ENCODE measurements around the gene FKBP7.
"Not testable (repeated sequence)": the region's sequence is repeated elsewhere in the genome, so short reads cannot be mapped to it uniquely, and the experiment has no call there.

The FKBP7 gene

GRCh38 chr2:178485356-178485755 lies 7.0 kb upstream of the FKBP7 start:
- DNase-seq (ENCODE audit: low spot score), result no peak

GRCh38 chr2:178484245-178485041 lies 6.0 kb upstream of the FKBP7 start:
- DNase-seq (ENCODE audit: low spot score), result no peak

DNA sequence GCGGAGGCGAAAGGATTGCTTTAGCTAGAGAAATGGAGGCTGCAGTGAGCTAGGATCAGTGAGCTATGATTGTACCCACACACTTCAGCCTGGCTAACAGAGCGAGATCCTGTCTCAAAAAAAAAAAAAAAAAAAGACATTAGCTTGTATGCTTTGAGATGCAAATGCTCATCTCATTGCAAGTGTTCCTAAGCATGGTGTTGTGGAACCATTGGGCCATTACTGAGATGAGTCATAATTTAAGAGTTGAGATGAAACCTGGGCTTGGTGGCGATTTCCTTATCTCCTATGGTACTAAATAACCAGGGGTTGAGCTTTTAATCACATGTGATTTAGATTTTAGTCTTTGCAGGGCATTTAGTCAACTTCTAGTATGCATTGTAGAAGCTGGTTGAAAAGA lies 4.0 kb upstream of the FKBP7 start:
- DNase-seq (ENCODE audit: low spot score), result no peak

DNA sequence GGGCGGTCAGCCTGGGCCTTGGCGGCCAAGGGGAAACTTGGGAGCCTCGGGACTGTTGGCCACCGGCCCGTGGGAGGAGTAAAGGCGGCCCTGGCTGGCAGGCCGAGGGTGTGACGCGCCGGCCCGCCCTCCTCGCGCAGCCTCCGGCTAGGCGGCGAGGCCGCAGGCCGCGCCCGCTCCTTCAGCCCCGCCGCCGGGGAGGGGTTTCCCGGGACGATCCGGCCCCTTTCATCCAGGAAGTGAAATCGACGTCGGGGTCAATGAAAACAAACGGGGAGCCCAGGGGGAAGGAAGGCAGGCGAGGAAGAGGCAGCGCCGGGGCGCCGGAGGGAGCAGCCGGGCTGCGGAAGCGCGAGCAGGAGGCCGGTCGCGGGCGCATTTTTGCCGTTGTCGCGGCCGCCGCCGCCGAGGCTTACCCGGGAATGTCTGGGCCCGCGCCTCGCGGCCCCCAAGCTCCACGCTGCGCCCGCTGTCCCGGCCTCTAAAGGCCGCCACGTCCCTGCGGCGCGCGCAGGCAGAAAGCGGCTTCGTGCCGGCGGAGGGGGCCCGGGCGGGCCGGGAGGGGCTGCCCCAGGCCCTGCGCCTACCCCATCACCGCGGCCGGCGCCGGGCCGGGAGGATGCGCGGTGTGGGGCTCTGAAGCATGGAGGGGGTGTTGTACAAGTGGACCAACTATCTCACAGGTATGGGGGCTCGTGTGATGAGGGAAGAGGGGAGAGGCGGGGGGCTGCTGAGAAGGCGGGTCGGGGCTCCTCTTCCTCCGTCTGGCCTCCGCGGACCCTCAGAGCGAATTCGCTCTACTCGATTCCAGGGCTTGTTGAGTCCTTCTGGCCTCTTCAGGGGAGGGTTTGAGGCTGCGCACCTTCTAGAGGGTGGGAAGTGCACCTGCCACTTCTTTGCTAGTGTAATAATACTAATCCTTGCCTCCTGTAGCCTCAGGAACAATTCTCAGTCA lies 2.1 kb upstream of the FKBP7 start, which contains the start of gene PLEKHA3:
PLEKHA3 (plus strand) TSS at position 231 of the 955 bp plus-strand sequence; CDS start at position 644, 413 bp downstream.
- peak; percentile 99 for DNase-seq (ENCODE audit: low spot score)

- no peak for DNase-seq (ENCODE audit: low spot score)
Measured at GRCh38 chr2:178479758-178480226, 1.4 kb upstream of the FKBP7 start.

DNA sequence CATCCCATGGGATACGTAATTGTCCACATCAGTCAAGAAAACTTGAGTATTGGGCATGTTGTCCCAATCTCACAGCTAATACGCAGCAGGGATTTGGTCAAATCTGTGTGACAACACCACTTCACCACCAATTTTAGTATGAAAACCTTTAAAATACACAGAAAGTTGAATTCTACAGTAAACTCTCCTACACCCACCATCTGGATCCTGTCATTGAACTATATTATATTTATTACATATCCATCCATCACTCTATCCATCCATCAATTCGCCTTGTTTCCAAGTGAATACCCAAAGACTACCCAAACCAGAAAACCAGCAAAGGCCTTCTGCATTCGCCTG lies 846 bp upstream of the FKBP7 start:
- no peak for DNase-seq (ENCODE audit: low spot score)

- DNase-seq (ENCODE audit: low spot score), result peak; percentile 17
Measured at GRCh38 chr2:178478130-178478438, 316 bp downstream of the FKBP7 start.

DNA sequence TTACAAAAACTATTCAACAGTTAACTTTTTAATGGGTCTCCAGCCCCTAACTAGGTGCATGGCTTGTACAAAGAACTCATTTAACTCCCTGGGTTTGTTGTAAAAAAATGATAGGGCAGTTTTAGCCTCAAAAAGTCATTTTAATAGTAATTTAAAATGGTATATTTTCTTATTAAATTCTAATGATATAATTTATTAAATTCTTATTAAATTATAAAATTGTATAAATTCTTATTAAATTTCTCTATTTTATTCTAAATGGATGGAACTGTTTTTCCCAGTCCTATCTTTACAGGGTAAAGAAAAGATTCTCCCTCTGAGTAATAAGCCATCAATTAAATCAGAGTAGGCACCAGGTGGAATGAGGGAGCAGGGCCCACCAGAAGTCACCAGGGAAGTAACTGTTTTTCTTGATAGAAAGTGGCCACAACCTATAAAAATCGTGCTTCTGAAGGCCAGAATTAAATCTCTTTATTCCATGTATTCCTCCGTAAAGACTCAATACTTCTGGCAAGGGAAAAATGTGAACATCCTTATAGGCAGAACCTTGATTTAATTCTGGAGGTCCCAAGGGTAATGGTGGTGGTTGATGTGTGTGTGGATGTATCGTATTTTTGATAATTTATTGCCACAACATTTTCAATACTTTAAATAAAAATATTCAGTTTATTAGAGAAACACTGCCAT lies 814 bp downstream of the FKBP7 start:
- no peak for DNase-seq (ENCODE audit: low spot score)

DNA sequence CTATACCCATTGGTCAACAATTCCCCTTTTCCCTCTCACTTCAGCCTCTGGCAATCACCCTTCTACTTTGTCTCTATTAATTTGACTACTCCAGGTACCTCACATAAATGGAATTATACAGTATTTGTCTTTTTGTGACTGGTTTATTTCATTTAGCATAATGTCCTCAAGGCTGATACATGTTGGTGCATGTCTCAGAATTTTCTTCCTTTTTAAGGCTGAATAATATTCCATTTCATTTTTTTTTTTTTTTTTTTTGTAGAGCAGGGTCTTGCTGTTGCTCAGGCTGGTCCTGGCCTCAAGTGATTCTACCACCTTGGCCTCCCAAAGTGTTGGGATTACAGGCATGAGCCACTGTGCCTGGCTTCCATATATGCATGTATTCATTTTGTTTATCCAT lies 1.9 kb downstream of the FKBP7 start:
- DNase-seq (ENCODE audit: low spot score), result no peak

DNA sequence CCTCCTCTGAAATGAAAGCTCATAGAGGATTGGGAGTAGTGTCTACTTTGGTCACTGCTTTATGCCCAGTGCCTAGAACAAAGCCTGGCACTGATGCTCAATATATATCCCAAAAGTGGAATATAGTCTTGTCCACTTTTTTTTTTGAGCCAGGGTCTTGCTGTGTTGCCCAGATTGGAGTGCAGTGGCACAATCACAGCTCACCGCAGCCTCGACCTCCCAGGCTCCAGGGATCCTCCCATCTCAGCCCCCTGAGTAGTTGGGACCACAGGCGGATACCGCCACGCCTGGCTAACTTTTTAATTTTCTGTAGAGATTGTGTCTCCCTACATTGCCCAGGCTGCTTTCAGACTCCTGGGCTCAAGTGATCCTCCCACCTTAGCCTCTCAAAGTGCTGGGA lies 3.8 kb downstream of the FKBP7 start:
- no peak for DNase-seq (ENCODE audit: low spot score)

- DNase-seq (ENCODE audit: low spot score), result peak; percentile 24
Measured at GRCh38 chr2:178473931-178474330, 4.5 kb downstream of the FKBP7 start.

DNA sequence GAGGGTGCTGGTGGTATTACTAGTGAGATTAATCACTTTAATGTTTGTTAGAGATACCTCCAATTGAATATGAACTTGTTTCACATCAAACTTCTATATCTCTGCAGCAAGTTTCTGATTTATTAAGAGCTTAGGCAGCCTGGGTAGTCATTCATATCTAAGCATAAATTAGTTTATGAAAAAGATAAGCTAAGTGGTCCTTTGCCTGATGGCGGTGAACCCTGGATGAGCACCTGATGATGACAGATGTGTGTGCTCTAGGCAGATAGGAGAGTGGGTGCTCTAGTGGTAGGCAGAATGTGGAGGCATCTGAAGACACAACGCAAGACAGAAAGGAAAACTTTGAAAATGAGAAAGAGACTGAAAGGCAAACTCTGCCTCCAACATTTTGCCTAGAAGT lies 5.0 kb downstream of the FKBP7 start:
- DNase-seq (ENCODE audit: low spot score), result no peak

- DNase-seq (ENCODE audit: low spot score), result not testable (repeated sequence)
Measured at GRCh38 chr2:178471313-178471712, 7.1 kb downstream of the FKBP7 start.

DNA sequence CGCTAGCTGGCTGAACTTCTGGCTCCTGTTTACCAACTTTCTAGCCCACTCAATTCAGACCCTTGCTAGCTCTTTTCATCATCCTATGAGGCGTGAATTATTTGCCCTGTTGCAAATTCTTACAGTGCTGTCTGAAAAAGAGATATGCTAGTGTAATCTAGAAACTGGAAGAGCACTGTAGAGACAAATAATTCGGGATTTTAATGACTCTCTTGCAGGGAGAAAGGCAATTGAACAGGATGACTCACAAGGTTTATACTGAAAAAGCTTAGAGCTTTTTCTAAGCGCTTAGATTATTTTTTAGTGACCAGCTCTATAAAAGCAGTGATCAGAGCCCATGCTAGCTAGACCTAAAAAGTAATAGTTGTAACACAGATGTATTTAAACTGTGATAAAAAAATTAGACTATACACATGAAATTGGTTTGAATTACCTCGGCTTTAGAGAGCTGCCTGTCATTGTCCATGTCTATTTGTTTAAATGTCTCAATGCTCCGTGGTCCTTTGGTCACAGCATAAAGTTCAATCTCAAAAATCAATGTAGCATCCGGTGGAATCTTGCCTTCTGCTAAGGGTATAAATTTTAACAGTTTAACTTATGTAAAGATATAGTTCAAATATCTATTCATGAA lies 9.1 kb downstream of the FKBP7 start:
- DNase-seq (ENCODE audit: low spot score), result no peak

- no peak for DNase-seq (ENCODE audit: low spot score)
Measured at GRCh38 chr2:178457390-178457886, 21.0 kb downstream of the FKBP7 start.

DNA sequence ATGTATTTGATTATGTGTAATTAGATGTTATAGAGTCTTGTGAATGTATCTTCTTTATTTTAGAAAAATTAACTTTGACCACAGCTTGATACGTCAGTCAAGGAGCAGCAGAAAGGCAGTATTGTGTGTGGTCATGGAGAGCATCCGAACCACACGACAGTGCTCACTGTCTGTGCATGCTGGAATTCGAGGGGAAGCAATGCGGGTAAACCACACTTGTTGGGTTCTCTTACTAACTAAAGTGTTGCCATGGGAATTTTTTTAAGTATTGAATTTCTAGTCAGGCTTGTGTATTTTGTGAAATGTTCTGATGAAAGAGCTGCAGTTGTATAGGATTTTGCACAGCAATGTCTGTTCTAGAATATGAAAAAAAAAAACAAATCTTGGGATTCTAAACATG lies 22.5 kb downstream of the FKBP7 start:
- no peak for DNase-seq (ENCODE audit: low spot score)

GRCh38 chr2:178452870-178453269 lies 25.5 kb downstream of the FKBP7 start:
- no peak for DNase-seq (ENCODE audit: low spot score)

DNA sequence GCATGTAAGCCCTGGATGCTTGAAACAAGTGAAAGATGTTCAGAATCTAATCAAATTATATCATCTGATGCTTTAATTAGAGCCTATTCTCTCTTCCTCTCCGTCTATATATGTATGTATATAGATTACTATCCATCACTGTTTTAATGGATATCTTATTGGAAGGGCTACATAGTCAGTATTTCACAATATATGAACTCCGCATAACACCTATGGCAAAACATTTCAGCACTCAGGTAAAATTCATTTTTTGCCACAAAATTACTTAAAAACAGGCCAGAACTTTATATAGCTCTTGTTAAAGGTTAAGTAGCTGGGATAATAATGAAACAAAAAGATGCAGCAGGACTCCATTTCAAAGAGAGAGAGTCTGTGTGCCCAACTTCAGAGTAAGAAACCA lies 26.1 kb downstream of the FKBP7 start:
- no peak for DNase-seq (ENCODE audit: low spot score)

GRCh38 chr2:178450774-178451525 lies 27.4 kb downstream of the FKBP7 start, which contains the start of the genes PJVK and PRKRA:
PJVK (plus strand) TSS chr2:178451378; CDS start chr2:178453410, 2,032 bp downstream.
PRKRA (minus strand) TSS chr2:178451175; CDS start chr2:178451030, 145 bp downstream.
- peak; percentile 99 for DNase-seq (ENCODE audit: low spot score)

- DNase-seq (ENCODE audit: low spot score), result no peak
Measured at GRCh38 chr2:178450524-178450773, 28.0 kb downstream of the FKBP7 start.

All from AG20443 (cell line).